Cardiac septum (tissue), 1 donor: ENCODE results near the gene SPG7. TPM values are rescaled to one million over a fixed set of nuclear protein-coding genes. Genes with fewer than 3 reads are reported as not detected.
"Not testable (repeated sequence)": the region's sequence is repeated elsewhere in the genome, so short reads cannot be mapped to it uniquely, and the experiment has no call there.

Experiments used
- DNase-seq: peaks from one replicate; pipeline ENCODE4 v3.0.0-alpha.2; 2020; ENCODE audit warnings: low spot score
- intact Hi-C: fragments of 100-400 bp; cut with DNase I; formaldehyde crosslinking; loops from one replicate; pipeline ENCODE4 v1.14.0; 2022
- total RNA-seq: library from RNA; stranded (reverse); fragmentation: NEBNext Ultra II Directional; extraction: Animal tissue kit (Norgen Biotek cat#: 25700); gene quantifications from one replicate; pipeline ENCODE4 v1.2.1, GENCODE V29; 2021
- donor health status: DM: no; HTN: no; CAD: no.

Gene SPG7
- total RNA-seq, 1 donor from 2014 or later: 89.5 TPM

GRCh38 chr16:89584768-89585549 is 76.8 kb downstream of the SPG7 start:
- no peak for DNase-seq
- intact Hi-C loops: no loop called here

- intact Hi-C loops: no loop called here
These were observed 78.0 kb downstream of the SPG7 start for GRCh38 chr16:89586218-89586617.

GRCh38 chr16:89586853-89587252 is 78.7 kb downstream of the SPG7 start:
- intact Hi-C loops: no loop called here
- no peak for DNase-seq

More at GRCh38 chr16:89586218-89586617, 78.0 kb downstream of the SPG7 start:
- no peak for DNase-seq

GRCh38 chr16:89587676-89588075 is 79.5 kb downstream of the SPG7 start:
- intact Hi-C loops, DNase-seq: not testable (repeated sequence)

GRCh38 chr16:89588413-89589109 is 80.4 kb downstream of the SPG7 start:
- no peak for DNase-seq
- intact Hi-C loops: no loop called here

- DNase-seq: no peak
- intact Hi-C loops: no loop called here
These were observed 81.2 kb downstream of the SPG7 start for GRCh38 chr16:89589241-89589926.

GRCh38 chr16:89593841-89594240 is 85.6 kb downstream of the SPG7 start:
- intact Hi-C loops: no loop called here
- DNase-seq: no peak

GRCh38 chr16:89595330-89596060 is 87.3 kb downstream of the SPG7 start:
- intact Hi-C loops: no loop called here

GRCh38 chr16:89596061-89596689 is 88.0 kb downstream of the SPG7 start:
- intact Hi-C loops: no loop called here
- DNase-seq: no peak

More at GRCh38 chr16:89595330-89596060, 87.3 kb downstream of the SPG7 start:
- no peak for DNase-seq

GRCh38 chr16:89596957-89597649 is 88.9 kb downstream of the SPG7 start:
- intact Hi-C loops: no loop called here
- DNase-seq: no peak

GRCh38 chr16:89598199-89598598 is 90.0 kb downstream of the SPG7 start:
- DNase-seq: no peak
- intact Hi-C loops: no loop called here

- no peak for DNase-seq
- intact Hi-C loops: no loop called here
These were observed 91.3 kb downstream of the SPG7 start for GRCh38 chr16:89599451-89599858.

GRCh38 chr16:89599902-89600301 is 91.7 kb downstream of the SPG7 start:
- intact Hi-C loops: no loop called here
- no peak for DNase-seq

- intact Hi-C loops: no loop called here
- no peak for DNase-seq
These were observed 92.2 kb downstream of the SPG7 start for GRCh38 chr16:89600427-89600826.

GRCh38 chr16:89600956-89601355 is 92.8 kb downstream of the SPG7 start:
- intact Hi-C loops: no loop called here
- no peak for DNase-seq

- intact Hi-C loops: no loop called here
- DNase-seq: no peak
These were observed 93.7 kb downstream of the SPG7 start for GRCh38 chr16:89601906-89602272.

- intact Hi-C loops: no loop called here
- DNase-seq: no peak
These were observed 94.2 kb downstream of the SPG7 start for GRCh38 chr16:89602273-89602951.

- intact Hi-C loops: no loop called here
- DNase-seq: no peak
These were observed 94.9 kb downstream of the SPG7 start for GRCh38 chr16:89602952-89603590.
